ENCODE data around the gene GFOD1.

GRCh38 chr6:13485923-13486562, 1.4 kb downstream of the GFOD1 start:
- TF ChIP-seq CTCF (conservative IDR thresholded peaks at IDR 0.05 in 1 of 2, IDR thresholded peaks at IDR 0.05 in 1 of 2; ENCODE audit: low read depth in 1 of 2, low read length in 2 of 2) (no peak), EZH2 (IDR thresholded peaks at IDR 0.05; ENCODE audit: low read length, missing control alignments) (no peak)

All from fibroblast of lung (primary cell).